ENCODE measurements around the gene ARL14EP.
A peak's percentile ranks its signal among the peaks of the same experiment; 100 is the strongest.

Gene ARL14EP

DNA sequence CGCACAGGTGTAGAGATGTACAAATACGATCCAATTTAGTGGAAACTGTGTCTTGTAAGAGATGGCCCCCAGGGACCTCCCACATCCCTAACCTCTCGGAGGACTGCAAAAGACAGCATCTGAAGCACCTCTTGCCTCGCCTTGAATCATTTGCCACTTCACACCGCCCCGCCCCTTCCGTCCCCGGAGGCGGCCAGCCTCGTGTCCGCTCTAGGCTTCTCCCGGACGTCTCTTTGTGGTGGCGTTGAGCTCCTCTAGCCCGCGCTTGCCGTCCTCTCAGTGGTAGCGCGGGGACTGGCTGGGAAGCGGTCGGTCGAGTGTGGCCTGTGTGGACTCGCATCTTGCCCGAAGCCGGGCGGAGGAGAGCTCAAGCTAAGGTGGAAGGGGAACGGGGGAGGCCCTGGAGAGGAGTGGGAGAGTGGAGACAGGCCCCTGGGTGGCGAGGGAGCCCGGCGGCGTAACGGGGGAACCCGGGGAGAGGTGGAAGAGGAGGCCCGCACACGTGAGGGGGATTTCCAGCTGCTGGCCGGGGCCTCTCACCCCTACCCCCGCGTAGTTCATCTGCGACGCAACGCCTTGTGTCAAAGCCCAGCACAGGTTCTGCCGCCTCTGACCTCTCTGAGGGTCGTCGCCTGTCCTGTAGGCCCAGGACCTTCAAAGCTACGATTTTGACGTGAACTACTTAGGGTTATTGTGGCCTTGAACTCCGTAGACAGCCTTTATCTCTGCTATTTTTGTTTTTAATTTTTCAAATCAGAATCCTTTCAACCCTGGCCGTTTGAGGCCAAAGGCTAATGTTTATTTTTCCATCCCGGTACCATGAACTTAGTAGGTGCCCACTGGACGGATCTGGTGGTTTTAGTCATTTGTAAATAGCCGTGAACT, at the start of gene ARL14EP:
Gene ARL14EP, plus strand, starts transcription at position 279 of the 885 bp plus-strand sequence. CDS start 7,845 bp downstream, outside the sequence.
- peak; percentile 99 for DNase-seq

DNA sequence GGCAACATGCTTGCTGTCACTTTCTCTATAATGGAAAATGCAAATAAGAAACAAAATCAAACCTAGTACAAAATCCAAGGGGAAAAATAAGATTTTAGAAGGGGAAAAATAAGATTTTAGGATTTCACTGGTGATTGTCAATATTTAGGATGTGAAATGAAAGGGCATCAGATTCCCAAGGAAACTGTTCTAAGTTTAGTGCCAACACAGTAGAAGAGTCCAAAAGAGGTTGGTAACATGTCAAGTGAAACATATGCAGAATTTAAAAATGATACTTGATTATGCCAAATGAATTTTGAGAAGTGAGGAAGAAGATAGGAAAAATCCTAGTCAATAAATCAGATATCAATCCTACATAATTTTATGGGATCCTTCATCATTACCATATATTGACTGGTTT, 45.7 kb upstream of the ARL14EP start:
- DNase-seq = no peak

DNA sequence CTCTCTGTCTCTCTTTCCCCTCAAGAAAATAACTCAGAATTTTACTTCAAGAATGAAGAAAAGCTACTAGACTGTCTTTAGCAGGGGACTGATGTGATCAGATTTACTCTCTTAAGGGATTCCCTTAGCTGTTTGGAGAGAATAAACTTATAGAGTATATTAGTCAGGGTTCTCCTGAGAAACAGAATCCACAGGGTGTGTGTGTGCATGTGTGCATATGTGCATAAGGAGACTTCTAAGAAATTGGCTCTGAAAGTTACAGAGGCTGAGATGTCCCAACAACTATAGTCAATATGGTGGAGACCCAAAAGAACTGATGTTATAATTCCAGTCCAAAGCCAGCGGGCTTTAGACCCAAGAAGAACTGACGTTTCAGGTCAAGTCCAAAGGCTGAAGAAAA, 43.1 kb upstream of the ARL14EP start:
- no peak for DNase-seq

DNA sequence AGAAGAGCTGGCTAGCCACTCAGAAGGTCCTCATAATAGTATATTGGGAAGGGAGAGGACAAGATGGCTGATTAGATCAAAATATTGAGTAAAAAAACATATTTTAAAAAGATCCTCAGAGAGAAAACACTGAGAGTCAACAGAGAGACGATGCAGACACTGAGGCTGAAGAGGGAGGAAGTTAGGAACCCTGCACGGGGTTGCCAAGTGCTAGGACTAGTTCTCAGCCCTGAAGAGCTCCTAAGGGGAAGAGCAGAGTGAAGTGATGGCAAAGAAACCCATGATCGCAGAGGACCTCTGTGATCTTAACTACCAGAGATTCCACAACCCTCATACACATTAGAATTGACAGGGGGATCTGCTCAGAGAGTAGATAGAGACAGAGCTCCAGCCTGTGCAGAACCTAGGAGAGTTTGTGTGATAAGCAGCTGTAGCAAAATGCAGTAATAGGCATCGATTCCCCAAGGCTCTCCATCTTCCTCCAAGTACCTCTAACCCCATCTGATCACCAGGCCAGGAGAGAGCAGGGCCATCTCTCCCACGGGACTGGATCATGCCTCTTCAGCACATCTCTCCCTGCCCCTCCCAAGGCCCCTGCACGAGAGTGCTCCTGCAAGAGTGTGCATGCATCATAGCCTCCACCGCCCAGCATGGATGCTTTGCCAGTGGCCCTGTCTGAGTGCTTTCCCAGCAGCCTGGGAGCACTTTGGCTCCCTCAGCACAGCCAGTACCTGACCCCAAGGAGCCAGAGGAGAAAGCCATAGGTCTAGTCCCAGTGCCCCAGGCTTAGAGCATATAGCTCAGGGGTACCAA, 41.2 kb upstream of the ARL14EP start:
- DNase-seq = no peak

DNA sequence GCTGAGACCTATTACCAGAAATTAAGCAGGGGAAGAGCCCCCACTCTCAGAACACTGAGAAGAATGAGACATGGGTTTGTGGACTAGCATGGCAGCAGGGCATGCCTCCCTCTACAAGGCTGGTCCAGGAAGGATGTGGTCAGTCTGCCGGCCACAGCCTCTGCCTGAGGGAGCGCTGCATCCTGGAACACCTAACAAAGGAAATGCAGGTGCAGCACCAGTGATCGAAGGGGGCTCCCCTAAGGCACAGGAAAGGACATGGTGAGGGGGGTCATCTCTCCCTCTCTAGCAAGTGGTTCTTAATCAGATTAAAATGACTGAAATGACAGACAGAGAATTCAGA, 40.6 kb upstream of the ARL14EP start:
- DNase-seq = no peak

DNA sequence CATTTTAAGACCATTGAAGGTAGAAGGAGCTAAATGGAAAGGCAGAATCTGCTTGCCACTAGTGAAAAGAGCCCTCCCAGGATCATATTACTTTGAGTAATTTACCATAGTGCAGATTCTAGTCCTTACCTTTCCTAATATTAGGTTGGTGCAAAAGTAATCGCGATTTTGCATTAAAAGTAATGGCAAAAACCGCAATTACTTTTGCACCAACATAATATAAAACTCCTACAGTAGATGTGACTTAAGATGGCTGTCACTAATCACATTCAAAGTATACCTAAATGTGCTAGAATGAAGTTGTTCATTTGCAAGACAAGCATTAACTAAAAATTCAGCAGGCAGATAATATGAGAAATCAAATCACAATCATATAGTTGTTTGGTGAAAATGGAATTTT, 38.1 kb upstream of the ARL14EP start:
- DNase-seq = no peak

DNA sequence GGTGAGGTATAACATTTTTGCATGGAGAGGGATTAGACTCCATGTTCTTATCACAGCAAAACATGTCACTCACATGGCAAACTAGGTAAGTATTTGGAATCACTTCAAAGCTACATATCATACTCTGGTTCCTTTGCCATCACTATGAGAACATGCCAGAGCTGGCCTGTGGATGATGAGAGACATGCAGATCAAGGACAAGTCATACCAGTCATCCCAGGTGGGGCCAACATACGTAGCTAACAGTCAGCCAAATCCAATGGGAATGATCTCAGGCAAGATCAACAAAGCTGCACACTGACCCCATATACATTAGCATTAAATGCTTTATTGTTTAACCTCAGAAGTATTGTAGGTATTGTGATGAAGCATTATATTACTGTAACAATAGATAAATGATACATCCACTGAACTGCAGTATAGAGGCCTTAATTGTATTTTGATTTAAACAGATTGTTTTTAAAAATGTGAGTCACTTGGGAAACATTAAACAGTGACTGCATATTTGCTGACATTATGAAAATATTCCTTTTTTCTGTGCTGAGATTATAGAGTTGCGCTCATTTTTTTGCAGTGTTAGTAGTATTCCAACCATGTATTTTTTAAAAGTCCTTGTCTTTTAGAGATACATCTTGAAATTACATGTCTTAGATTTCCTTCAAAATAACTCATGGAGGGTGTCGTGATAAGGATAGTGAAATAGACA, 37.3 kb upstream of the ARL14EP start:
- no peak for DNase-seq

DNA sequence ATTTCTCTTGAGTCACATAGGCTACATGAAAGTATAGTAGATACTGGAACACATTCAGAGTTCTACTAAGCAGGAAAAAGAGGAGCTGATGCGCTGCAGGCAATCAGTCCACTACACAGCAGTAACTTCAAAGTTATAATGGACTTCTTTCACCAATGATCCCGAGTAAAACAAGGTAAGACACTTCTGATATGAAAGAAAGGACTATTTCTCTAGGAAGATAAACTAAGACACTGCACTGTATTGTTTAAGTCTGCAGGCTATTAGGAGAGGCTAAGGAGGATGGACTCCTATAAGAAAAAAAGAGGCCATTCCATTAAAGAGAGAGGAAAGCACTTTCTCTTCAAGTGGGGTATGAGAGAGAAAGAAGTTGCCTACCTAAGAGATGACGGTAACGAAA, 31.6 kb upstream of the ARL14EP start:
- DNase-seq = no peak

DNA sequence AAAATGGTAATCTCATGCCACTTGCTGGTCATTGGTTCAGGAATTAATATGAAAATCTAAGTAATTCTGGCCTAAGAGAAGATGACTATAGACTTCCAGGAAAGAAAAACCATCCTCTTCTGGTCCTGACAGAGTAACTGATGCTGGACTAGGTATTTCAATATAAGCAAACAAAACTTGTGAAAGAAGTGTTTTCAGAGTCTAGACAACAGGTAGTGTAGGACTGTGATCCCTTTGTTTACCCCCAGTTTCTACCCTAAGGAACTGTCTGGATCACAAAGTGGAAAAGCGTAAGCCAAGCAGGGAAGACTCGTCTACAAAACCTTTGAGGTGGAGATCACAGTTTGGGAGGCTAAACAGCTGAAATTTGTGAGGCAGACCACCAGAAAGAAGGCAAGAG, 30.4 kb upstream of the ARL14EP start:
- DNase-seq = no peak

DNA sequence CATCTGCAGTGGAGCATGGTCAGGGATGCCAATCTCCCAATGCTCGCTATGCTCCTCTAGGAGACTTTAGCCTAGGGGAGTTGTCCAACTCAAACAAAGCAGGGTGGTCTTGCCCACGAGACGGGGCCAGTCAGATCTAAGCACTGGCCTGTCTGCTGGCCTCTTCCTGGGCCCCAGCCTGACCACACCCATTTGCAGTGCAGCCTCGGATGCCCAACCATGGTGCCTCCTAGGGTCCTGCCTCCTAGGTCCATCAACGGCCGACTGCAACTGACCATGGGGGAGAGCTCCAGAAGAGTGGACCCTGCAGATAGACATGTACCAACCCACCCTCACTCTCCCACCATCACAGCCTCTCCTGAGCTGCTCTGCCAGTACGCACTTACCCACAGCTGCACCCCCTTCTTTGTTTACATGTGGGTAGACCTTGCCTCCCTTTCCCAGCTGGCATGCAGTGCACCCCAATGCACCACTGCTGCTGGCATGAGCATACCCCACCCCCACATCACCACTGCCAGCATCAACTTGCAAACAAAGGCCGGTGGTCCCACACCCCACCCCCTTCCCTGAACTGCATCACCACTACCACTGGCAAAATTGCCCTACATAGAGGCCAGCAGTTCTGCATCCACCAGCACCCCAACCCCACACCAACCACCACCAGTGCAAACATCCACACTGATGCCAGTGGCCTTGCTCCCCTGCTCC, 27.6 kb upstream of the ARL14EP start:
- DNase-seq = no peak

DNA sequence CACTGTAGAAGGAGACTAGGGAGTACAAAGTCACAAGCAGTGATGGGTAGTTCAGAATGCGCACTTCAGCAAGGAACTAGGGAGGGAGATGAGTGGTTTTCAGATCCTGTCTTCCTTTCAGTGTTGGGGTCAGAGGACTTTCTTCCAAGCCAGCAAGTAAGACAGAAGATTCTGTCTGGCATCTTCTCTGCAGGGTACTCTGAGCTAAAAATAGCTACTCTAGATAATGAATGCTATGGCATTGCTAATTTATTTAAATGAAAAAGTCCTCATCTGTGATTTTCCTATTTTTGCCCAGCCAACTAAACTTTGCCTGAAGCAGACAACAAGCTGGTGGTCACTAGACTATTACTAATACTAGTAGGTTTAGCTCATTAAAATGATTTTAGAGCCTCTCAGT, 18.3 kb upstream of the ARL14EP start:
- no peak for DNase-seq

DNA sequence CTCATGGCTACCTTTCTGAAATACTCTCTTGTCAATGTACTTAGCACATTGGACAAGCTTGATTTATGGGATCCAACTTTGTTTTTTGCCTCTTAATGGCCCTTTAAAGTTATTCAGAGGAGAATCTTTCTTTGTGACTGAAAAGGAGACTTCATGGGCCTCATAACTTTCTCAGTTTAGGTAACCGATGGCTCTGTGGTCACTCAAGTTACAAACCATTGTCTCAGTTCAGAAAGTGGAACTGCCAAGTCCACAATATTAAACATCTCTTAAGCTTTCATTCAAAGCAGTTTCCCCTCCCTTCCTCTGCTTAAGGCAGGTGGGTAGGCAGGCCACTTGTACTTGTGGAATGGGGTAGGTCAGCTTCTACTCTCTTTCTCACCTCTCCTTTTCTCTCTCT, 12.3 kb upstream of the ARL14EP start:
- no peak for DNase-seq

DNA sequence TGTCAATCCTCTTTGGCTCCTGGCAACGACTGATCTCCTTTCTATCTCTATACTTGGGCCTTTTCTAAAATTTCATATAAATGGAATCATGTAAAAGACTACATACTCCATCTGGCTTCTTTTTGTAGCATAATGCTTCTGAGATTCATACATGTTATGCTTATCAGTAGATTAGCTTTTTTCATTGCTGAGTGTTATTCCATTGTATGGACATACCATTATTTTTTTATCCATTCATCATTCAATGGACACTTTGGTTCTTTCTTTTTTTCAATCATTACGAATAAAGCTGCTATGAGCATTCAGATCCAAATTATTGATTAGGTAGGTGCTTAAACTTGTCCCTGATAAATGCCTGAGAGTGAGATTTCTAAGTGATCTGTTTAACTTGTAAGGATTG, 11.7 kb upstream of the ARL14EP start:
- no peak for DNase-seq

DNA sequence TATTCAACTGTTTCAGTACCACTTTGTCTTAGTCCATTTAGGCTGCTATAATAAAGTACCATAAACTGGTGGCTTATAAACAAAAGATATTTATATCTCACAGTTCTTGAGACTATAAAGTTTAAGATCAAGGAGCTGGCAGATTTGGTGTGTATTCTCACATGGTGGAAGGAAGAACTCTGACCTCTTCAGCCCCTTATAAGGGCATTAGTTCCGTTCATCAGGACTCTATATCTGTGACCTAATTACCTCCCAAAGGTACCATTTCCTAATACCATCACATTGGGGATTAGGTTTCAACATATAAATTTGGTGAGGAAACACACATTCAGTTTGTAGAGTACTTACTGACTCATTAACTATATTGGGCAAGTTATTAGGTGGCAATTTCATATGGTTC, 10.7 kb upstream of the ARL14EP start:
- DNase-seq = no peak

DNA sequence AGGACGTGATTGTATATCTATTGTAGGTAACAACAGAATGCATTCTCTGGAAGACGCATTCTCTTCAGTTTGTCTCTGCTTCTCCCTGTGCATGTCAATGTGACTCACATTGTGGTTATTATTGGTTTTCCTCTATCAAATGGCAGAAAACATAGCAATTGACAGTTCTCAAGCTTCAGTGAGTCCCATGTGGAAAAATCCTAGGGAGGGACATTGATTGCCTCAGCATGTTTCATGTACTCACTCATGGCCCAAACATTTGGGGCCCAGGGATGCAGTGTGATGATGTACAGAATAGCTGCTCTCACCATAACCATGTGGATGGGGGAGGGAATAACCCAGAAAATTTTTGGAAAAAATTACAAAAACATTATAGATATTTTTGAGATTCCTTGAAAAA, 9.3 kb upstream of the ARL14EP start:
- DNase-seq = no peak

DNA sequence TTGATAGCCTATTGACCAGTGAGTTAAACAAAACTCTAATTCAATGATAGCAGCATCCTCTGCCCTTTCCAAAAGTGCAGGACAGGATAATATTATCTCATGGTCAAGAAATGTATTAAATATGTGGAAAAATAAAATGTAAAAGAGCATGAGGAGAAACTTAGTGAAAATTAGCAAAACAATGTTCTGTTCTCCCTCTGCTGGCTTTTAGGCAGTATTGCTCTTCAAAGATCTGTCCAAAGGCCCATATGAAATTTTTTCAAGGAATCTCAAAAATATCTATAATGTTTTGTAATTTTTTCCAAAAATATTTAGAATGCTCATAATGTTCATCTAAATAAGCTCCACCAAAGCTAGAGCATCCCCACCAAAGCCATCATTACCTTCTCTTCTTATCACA, 8.3 kb upstream of the ARL14EP start:
- DNase-seq = no peak

DNA sequence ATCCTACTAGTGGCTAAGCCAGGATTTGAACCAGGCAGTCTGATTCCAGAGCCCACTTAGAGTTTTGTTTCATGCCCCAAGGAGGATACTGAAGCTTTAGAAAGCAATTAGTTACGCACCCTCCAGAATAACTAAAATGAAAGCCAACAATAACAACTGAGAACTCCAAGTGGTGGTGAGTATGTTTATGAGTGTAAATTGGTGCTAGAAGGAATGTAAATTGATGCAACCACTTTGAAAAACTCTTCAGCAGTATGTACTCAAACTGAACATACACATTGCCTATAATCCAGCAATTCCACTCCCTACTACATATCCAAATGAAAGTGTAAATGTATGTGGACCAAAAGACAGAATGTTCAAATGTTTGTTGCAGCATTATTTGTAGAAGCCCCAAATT, 6.7 kb upstream of the ARL14EP start:
- DNase-seq = no peak

DNA sequence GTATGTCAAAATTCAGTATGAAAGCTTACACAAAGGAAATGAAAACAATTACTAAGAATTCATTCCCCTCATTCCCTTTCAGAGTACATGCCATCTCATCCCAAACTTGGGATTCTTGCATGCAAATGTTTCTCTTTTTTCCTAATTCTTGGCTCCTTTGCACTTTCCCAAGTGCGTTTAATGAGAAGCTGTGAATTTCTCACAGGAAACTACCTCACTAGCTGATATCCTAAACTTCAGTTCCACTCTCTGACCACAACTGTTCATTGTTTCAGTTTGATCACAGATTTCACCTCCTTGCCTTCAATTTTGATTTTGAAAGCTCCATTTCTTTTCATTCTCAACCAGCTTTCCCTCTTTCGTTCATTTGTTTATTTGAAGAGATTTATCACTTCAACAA, 5.9 kb upstream of the ARL14EP start:
- no peak for DNase-seq

DNA sequence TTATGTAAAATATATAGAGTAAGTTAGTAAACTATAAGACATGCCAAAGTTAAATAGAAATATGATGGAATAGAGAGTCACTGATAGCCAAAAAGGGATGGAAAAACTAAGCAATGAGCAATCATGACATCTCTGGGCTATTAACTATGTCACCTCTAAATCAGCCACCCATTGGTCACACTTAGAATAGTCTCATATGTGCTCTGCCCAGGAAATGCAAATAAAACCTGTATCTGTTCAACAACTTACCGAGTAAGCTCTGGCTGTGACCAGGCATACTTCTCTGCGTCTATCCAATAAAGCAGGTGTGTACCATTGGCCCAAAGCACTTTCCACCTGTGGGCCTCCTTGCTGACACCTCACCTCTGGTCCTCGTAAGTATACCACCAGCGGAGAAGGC, 1.6 kb upstream of the ARL14EP start:
- DNase-seq = no peak

DNA sequence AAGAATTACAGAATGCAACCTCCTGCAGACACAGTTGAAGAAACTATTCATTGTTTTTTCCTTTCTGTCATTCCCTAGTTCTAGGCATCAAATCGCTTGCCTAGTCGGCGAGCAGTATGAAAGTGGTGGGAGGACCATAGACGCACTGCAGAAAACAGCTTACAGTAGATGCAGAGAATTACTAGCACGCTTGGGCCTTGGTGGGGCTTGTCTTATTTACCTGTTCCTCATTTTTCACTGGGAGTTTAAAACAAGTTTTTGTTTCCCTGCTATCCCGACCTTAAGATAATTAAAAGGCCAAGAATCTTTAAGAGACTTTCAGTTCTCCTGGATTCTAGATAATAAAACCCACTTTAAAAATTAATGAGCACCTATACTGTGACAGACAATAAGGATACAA, 713 bp upstream of the ARL14EP start:
- no peak for DNase-seq

DNA sequence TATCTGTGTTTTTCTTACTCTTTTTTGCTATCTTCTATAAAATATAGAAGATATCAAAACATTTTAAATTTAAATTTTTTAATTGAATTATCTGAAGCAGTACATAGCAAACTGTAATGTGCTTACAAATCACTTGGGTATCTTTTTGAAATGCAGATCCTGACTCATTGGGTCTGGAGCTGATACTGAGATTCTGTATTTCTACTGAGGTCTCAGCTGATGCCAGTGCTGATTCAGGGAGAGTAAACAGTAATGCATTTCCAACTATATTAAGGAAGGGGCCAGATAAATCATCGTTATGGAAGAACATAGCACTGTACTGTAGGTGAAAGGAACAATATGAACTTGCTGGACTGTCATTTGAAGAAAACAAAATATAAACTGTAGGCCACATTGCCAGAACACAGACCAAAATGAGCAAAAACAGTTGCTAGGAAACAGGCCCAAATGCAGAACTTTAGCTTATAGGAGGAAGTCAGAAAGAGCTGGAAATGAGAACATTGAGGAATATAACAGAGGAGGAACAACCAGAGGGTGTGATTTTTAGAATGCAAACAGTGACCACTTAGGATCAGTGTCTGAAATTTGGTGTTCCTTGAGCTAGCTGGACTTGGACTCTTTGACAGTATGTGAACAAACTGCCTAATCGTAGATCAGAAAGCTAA, 3.3 kb downstream of the ARL14EP start:
- DNase-seq = no peak

DNA sequence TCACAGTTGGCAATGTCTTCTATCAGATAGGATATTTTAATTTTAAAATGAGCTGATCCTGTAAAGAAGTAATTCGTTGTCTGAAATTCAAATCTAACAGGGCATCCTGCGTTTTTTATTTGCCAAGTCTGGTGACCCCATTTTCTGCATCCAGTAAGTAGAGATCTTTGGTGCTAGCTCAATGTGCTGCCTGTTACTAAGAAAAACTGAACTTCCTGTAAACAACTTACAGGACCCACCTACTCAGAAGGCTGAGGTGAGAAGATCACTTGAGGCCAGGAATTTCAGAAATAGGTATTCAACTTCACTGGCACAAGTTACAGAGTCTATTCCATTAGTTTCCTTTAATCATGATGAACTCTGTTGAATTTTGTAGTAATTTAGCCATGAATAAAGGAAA, 4.0 kb downstream of the ARL14EP start:
- DNase-seq = no peak

DNA sequence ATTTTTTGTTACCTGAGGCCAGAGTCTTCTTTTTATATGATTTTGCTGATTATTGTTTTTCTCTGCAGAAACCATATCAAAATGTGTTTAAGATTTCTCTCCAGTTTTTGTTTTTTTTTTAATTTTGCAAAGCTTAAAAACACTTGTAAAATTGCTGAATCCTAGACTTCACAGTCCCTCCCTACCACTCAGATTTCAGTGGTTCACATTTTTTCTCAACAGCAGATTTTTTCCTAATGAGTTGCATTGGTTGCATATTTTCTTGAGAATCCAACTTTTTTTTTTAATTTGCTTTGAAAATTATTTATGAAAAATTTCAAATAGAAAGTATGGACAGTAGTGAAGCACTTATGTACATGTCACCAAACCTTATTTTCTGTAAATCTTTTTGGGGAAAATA, 5.8 kb downstream of the ARL14EP start:
- no peak for DNase-seq
